NK-92 (cell line): ENCODE data around the gene UGDH.

Experiments
- DNase-seq: peaks from one replicate; lab custom pipeline; 2025; ENCODE audit not compliant: unreplicated experiment; lab: John Stamatoyannopoulos, UW

The UGDH gene

DNA sequence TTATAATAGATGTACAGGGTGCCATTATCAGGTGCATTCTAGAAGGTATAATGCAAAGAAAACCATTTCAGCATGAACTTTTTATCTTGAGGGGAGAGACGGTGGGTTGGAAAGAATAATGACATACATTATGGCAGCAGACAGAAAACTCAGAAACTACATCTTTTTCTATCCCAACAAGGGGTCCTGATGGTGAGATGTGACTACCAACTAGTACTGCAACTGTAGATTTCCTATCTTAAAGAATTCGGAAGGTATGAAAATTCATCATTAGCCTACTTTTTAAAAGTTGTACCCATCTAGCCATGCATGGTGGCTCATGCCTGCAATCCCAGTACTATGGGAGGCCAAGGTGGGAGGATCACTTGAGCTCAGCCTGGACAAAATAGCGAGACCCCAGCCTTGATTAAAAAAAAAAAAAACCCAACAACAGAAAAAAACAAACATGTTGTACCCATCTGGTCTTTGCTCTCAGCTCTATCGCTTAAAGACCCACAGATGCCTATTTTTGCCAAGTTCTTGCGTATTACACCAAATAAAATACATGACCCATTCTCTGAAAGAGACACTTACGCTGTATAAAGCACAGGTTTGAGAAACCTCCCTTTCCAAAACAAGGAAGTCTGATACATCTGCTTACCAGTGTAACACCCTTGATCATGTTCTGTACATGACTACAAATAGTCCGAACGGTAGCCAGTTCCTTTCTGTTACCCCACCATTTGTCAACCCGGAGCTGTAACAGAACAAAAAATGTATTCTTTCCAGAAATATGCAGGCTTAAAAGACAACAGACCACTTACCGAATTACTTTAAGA lies 70.1 kb downstream of the UGDH start:
- DNase-seq: no peak

DNA sequence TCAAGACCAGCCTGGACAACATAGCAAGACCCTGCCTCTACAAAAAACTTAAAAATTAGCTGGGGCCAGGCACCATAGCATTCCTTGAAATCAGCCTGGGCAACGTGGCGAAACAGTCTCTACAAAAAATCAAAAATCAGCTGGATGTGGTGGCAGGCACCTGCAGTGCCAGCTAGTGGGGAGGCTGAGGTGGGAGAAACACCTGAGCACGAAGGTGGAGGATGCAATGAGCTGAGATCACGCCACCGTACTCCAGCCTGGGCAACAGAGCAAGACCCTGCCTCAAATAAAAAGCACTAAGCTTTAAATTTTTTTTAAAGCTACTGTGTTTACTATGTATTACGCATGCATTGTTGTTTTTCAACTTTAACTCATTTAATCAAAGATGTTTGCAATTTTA lies 71.8 kb downstream of the UGDH start:
- DNase-seq: no peak

DNA sequence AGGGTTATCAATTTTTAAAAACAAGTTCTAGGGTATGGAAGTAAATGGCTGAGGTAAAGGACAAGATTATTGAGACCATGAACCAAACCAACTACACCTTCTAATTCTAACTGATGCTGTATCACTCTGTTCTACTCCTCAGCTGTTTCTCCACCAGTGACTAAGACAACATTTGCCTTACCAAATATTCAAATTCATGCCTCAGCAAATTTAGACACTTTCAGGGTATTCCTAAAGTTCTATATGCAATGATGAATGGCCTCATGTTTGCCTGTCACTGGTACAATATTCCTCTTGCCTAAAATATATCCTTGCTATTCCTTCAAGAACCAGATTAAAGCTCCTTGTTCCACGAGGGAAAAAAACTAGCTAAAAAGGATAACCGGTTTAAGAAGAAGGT lies 73.5 kb downstream of the UGDH start:
- DNase-seq: no peak

DNA sequence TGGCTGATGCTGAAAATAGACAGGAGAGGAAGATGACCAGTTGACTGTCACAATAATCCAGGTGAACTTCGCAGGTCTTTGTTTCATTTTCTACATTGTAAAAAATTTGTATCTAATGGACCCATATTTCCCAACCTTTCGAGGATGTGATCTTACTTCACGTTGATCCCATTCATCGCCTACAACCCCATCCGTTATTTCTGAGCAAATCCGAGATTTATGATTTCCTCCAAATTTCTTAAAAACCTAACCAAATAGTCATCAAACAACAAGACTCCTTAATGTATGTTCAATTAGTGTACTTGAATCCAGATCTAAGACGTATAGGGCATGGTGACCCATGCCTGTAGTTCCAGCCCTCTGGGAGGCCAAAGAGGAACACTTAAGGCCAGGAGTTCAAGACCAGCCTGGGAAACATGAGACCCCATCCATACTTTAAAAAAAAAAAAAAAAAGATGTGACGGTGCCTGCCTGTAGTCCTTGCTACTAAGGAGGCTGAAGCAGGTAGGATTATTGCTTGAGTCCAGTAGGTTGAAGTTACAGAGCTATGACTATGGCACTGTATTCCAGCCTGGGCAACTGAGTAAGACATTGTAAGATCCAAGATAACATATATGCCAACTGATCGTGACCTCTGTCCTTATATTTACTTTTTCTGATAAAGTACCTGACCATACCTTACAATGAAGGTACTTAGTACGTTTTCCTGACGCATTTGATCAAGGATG lies 74.2 kb downstream of the UGDH start:
- no peak for DNase-seq

DNA sequence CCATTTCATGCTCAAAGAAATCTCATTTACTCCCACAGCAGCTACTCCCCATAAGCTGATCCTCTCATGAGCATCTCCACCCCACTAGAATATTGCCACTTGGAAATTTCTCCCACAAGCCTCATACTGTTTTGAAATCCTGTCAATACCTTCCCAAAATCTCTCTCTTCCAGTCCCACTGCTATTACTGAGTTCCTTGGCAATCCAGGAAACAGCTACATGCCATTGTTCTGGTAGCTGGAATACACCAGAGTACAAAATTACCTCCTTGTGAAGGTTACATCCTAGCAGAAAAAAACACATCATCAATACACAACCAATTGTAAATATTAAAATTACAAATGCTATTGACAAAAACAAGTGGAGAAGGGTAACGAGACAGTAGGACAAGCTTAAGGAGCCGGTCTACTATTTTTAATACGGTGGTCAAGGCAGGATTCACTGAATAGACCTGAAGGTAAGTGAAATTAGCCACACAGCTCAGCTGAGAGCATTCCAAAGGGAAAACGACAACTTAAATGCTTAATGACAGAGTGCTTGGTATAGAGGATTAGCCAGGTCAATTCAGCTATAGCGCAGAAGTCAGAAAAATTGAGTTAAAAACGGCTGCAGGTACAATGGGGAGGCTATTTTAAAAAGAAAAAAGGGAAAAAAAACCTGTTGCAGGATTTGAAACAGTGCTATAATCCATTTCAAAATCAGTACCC lies 74.9 kb downstream of the UGDH start:
- no peak for DNase-seq

DNA sequence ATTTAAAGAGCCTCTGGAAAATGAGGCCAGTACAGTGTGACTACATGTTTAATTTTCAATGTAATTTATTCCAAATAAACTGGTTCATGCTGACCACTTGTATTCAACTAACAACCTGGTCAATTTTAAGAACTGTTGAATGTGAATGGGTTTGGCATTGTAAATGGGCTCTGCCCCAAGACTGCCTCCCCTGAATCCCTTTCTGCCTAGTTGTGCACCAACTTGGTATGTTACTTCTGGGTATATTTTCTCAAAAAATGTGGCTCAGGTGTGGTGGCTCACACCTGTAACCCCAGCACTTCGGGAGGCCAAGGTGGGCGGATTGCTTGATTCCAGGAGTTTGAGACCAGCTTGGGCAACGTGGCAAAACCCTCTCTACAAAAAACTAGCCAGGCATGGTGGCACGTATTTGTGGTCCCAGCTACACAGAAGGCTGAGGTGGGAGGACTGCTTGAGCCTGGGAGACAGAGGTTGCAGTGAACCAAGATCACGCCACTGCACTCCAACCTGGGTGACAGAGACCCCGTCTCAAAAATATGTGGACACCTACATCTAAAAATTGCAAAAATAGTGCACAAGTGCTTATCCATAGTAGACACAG lies 75.7 kb downstream of the UGDH start:
- no peak for DNase-seq

DNA sequence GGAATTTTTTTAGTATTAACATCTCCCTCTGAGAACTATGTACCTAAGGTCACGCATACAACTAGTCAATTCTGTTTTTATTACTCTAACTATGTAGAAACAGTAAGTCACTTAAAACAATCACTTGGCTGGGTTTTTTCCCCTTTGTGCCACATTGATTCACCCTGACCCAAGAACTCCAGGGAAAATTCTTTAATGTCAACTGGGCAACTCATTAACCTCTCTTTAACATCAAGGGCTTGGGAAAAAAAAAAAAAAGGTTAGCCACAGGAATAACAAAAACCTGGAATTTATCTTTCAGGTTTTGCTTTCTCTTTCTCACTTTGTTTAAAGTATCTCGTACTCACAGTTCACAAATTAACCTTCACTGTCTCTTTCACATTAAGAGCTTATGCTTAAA lies 76.6 kb downstream of the UGDH start:
- no peak for DNase-seq
